HFFc6 (cell line): Measurements from ENCODE around the gene CDH24. TPM values are rescaled to one million over a fixed set of nuclear protein-coding genes. Genes with fewer than 3 reads are reported as not detected.

Experiments used
- DNase-seq: peaks from one replicate; pipeline ENCODE4 v3.0.0-alpha.2; 2018
- H3K27ac Mint-ChIP-seq: 2 replicates; pipeline ENCODE4 v1.8.0; 2020; ENCODE audit warnings: mild to moderate bottlenecking, mixed read lengths
- H3K27me3 Mint-ChIP-seq: 2 replicates; pipeline ENCODE4 v1.8.0; 2021; ENCODE audit warnings: mild to moderate bottlenecking, moderate library complexity, mixed read lengths; ENCODE audit not compliant: insufficient read depth
- H3K36me3 Mint-ChIP-seq: 2 replicates; pipeline ENCODE4 v1.8.0; 2021; ENCODE audit warnings: low read depth, mixed read lengths
- H3K4me1 Mint-ChIP-seq: 2 replicates; pipeline ENCODE4 v1.8.0; 2020; ENCODE audit warnings: low read depth, mixed read lengths
- H3K4me3 Mint-ChIP-seq: 2 replicates; pipeline ENCODE4 v1.8.0; 2020; ENCODE audit warnings: mild to moderate bottlenecking, moderate library complexity, mixed read lengths
- H3K9me3 Mint-ChIP-seq: 2 replicates; pipeline ENCODE4 v1.8.0; 2020; ENCODE audit warnings: mild to moderate bottlenecking, mixed read lengths
- total RNA-seq, 6 experiments: library from RNA; stranded (reverse); fragmentation: NEBNext Ultra II Directional; extraction: Animal tissue kit (Norgen Biotek cat#: 25700); gene quantifications; 2 replicates in 1 of 6; 3 replicates in 5 of 6; pipeline ENCODE4 v1.2.3, GENCODE V29; 2021
- TF ChIP-seq, protein P1 (sequence below): fragments of 200-600 bp; sonication (generic); IDR thresholded peaks from 2 replicates; pipeline ENCODE4 v1.5.0; 2021; ENCODE audit warnings: antibody characterized with exemption, mild to moderate bottlenecking

Gene CDH24
- total RNA-seq, 6 experiments from 2014 or later: 6.4 to 11.2 (median 8.3) TPM

GRCh38 chr14:23009939-23010726 is 47.2 kb downstream of the CDH24 start, which contains the start of gene C14orf93:
C14orf93 (minus strand) TSS chr14:23010143; CDS start chr14:22999023, 11,120 bp downstream.
- DNase-seq: peak; percentile 43
- no peaks in the 10 kb centered on the region for H3K36me3 Mint-ChIP-seq
- H3K4me3 Mint-ChIP-seq: peak within 1 kb of the TSS; percentile 95
- H3K27ac Mint-ChIP-seq: peak within 1 kb of the TSS; percentile 92
- TF ChIP-seq, protein P1, sequence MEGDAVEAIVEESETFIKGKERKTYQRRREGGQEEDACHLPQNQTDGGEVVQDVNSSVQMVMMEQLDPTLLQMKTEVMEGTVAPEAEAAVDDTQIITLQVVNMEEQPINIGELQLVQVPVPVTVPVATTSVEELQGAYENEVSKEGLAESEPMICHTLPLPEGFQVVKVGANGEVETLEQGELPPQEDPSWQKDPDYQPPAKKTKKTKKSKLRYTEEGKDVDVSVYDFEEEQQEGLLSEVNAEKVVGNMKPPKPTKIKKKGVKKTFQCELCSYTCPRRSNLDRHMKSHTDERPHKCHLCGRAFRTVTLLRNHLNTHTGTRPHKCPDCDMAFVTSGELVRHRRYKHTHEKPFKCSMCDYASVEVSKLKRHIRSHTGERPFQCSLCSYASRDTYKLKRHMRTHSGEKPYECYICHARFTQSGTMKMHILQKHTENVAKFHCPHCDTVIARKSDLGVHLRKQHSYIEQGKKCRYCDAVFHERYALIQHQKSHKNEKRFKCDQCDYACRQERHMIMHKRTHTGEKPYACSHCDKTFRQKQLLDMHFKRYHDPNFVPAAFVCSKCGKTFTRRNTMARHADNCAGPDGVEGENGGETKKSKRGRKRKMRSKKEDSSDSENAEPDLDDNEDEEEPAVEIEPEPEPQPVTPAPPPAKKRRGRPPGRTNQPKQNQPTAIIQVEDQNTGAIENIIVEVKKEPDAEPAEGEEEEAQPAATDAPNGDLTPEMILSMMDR: no peak
- no peaks in the 10 kb centered on the region for H3K9me3 Mint-ChIP-seq
- H3K4me1 Mint-ChIP-seq: peaks cover 53% of the 10 kb centered on the region
- peaks cover 7% of the 10 kb centered on the region; the same call in 1 of the 2 replicates for H3K27me3 Mint-ChIP-seq

- no peaks in the 10 kb centered on the region for H3K9me3 Mint-ChIP-seq
- DNase-seq: no peak
- H3K4me1 Mint-ChIP-seq: peaks cover 57% of the 10 kb centered on the region
- H3K36me3 Mint-ChIP-seq: no peaks in the 10 kb centered on the region
- peak overlapping the region; percentile 95 for H3K4me3 Mint-ChIP-seq
- TF ChIP-seq, protein P1: no peak
- peak overlapping the region; percentile 92 for H3K27ac Mint-ChIP-seq
- peaks cover 7% of the 10 kb centered on the region; the same call in 1 of the 2 replicates for H3K27me3 Mint-ChIP-seq
Observed at GRCh38 chr14:23009483-23009938, 47.8 kb downstream of the CDH24 start.

- Mint-ChIP-seq H3K36me3 (no peaks in the 10 kb centered on the region), H3K4me1 (peaks cover 57% of the 10 kb centered on the region), H3K27ac (peak overlapping the region; percentile 92), H3K9me3 (no peaks in the 10 kb centered on the region), H3K4me3 (peak overlapping the region; percentile 95), H3K27me3 (peaks cover 7% of the 10 kb centered on the region; the same call in 1 of the 2 replicates)
- TF ChIP-seq, protein P1: no peak
- DNase-seq: no peak
Observed at GRCh38 chr14:23008831-23009230, 48.5 kb downstream of the CDH24 start.

GRCh38 chr14:23006544-23007419 is 50.5 kb downstream of the CDH24 start:
- H3K4me3 Mint-ChIP-seq: peak overlapping the region; percentile 98
- peaks cover 57% of the 10 kb centered on the region for H3K4me1 Mint-ChIP-seq
- H3K36me3 Mint-ChIP-seq: no peaks in the 10 kb centered on the region
- TF ChIP-seq, protein P1: peak; percentile 55; the same call in 1 of the 2 replicates
- peak; percentile 97 for DNase-seq
- peak overlapping the region; percentile 99 for H3K27ac Mint-ChIP-seq
- no peaks in the 10 kb centered on the region for H3K9me3 Mint-ChIP-seq
- peaks cover 7% of the 10 kb centered on the region for H3K27me3 Mint-ChIP-seq

GRCh38 chr14:23006188-23006534 is 51.2 kb downstream of the CDH24 start:
- Mint-ChIP-seq H3K36me3 (no peaks in the 10 kb centered on the region), H3K4me3 (peak overlapping the region; percentile 98), H3K27ac (peak overlapping the region; percentile 99), H3K9me3 (no peaks in the 10 kb centered on the region), H3K4me1 (peaks cover 53% of the 10 kb centered on the region), H3K27me3 (peaks cover 7% of the 10 kb centered on the region)
- TF ChIP-seq, protein P1: no peak
- DNase-seq: no peak
